Measurements from ENCODE around the gene SGPL1.

SGPL1 gene

DNA sequence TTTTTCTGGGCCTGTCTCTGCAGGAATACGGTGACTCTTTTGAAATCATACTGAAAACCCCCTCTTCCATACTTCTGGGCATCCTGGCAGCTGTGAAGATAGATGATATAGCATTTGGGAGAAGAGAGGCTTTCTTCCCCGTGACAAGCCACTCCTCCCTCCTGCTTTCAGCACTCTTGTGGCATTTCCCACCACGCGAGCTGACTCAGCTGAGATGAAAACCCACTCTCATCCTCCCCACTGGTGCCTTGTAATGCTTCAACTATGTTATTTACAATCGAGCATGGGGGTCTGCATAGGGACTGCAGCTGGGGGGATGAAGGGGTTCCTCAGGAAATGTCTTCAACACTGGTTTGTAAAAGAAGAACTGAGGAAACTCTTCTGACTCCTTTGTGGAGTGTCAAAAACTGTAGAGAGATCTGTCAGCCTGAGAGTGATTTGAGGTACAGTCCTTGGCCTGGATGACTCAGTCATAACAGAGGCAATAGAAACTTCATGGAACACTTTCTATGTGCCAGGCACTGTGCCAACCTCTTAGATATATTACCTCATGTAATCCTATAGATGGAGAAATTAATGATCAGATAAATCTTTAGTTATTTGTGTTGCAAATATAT lies 28.8 kb upstream of the SGPL1 start:
- no peak overlapping the region for H3K27ac ChIP-seq
- no peak for DNase-seq (ENCODE audit: low spot score)
- POLR2A ChIA-PET (ENCODE audit: low non-redundant PET): no interaction called here
- CTCF ChIA-PET: interaction anchor here (0.5 to 0.7 kb wide), 2 partner anchors 16 to 94 kb away, joined by 3 to 10 read pairs; no protein-coding TSS in a partner anchor
- TF ChIP-seq, protein P1, sequence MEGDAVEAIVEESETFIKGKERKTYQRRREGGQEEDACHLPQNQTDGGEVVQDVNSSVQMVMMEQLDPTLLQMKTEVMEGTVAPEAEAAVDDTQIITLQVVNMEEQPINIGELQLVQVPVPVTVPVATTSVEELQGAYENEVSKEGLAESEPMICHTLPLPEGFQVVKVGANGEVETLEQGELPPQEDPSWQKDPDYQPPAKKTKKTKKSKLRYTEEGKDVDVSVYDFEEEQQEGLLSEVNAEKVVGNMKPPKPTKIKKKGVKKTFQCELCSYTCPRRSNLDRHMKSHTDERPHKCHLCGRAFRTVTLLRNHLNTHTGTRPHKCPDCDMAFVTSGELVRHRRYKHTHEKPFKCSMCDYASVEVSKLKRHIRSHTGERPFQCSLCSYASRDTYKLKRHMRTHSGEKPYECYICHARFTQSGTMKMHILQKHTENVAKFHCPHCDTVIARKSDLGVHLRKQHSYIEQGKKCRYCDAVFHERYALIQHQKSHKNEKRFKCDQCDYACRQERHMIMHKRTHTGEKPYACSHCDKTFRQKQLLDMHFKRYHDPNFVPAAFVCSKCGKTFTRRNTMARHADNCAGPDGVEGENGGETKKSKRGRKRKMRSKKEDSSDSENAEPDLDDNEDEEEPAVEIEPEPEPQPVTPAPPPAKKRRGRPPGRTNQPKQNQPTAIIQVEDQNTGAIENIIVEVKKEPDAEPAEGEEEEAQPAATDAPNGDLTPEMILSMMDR (conservative IDR thresholded peaks at IDR 0.05; ENCODE audit: low read depth): no peak

DNA sequence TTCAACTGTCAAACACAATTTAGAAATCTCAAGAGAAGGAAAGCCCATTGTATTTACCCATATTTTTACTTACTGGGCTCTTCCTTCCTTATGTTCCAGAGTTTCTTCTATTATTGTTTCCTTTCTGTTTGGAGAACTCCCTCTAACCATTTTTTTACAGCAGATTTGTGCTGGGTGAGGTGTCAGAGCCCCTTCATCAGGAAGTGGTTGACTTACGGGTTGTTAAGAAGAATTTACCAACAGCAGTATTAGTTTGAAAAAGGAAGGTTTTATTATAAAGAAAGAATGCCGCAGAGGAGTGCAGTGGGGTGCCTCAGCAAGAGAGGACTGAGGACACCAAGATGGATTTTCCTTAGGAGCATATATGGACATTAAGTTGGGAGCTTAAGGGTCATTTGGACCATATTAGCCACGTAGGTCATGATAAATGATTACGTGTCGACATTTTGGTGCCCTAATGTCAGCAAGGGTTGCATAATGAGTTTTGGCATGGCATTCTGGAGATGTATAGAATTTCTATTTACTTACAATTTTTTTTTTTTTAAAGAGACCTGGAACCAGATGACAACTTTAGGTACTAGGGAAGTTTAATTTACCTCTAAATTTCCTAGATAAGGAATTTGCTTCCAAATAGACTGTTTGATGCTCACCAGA lies 24.2 kb upstream of the SGPL1 start:
- TF ChIP-seq, protein P1 (conservative IDR thresholded peaks at IDR 0.05; ENCODE audit: low read depth): no peak
- DNase-seq (ENCODE audit: low spot score): no peak
- ChIA-PET CTCF (no interaction called here), POLR2A (ENCODE audit: low non-redundant PET) (no interaction called here)
- no peak overlapping the region for H3K27ac ChIP-seq

DNA sequence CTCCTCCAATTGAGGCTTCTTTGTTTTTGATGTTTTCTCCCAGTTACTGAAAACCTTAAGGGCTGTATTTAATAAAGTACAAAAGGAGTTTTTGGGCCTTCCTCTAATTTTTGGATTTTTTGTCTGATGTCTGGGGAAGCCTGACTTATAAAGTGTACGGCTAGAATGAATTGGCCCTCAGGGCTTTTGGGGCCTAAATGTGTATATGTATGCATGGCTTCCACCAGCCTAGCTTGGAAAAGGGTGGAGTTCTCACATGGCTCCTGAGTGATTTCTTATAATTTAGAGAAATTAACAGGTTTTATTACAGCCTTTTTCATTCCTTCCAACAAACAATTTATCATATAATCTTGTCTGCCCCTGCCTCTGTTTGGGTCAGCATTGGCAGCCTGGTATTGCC lies 20.1 kb upstream of the SGPL1 start:
- no peak overlapping the region for H3K27ac ChIP-seq
- CTCF ChIA-PET: interaction anchor here (0.9 to 1.1 kb wide), 2 partner anchors 12 to 20 kb away, joined by 3 to 4 read pairs; partner anchors contain the start of gene SGPL1
- POLR2A ChIA-PET (ENCODE audit: low non-redundant PET): no interaction called here
- DNase-seq (ENCODE audit: low spot score): no peak
- TF ChIP-seq, protein P1 (conservative IDR thresholded peaks at IDR 0.05; ENCODE audit: low read depth): no peak

DNA sequence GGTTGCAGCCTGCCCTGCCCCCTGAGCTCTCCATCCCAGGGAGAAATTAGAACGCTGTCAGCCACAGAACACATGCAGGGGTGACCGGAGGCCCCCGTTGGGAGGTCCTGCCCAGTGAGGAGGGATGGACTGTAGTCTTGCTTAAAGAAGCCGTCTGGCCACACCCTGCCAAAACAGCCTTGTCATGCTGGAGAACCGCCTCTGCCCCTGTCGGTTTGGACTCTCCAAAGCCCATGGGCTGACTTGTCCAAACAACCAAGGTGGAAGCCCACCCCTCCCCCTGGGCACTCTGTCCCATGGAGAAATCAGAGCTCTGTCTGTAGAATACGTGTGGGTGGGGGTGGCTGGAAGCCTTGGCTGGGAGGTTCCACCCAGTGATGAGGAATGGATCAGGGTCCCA lies 17.9 kb upstream of the SGPL1 start:
- TF ChIP-seq, protein P1 (conservative IDR thresholded peaks at IDR 0.05; ENCODE audit: low read depth): no peak
- DNase-seq (ENCODE audit: low spot score): no peak
- ChIA-PET CTCF (interaction anchor here (0.7 kb wide), 1 partner anchor 961 kb away, joined by 6 read pairs; no protein-coding TSS in a partner anchor), POLR2A (ENCODE audit: low non-redundant PET) (no interaction called here)
- no peak overlapping the region for H3K27ac ChIP-seq

DNA sequence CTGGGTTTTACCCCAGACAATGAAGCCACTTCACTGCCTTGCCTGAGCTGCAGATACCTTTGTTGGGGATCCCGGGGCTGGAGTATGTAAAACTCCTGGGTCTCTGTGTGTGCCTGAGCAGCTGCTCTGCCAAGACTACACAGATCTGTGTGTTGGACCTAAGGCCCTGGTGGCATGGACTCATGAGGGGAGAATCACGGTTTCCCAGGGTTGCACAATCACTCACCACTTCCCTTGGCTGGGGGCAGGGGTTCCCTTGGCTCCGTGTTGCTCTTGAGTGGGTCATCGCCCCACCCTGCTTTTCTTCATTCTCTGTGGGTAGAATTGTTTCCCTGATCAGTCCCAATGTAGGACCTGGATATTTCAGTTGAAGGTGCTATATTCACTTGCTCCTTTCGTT lies 16.6 kb upstream of the SGPL1 start:
- ChIA-PET POLR2A (ENCODE audit: low non-redundant PET) (no interaction called here), CTCF (interaction anchor here (0.7 kb wide), 1 partner anchor 66 kb away, joined by 3 read pairs; no protein-coding TSS in a partner anchor)
- TF ChIP-seq, protein P1 (conservative IDR thresholded peaks at IDR 0.05; ENCODE audit: low read depth): no peak
- no peak overlapping the region for H3K27ac ChIP-seq
- no peak for DNase-seq (ENCODE audit: low spot score)

DNA sequence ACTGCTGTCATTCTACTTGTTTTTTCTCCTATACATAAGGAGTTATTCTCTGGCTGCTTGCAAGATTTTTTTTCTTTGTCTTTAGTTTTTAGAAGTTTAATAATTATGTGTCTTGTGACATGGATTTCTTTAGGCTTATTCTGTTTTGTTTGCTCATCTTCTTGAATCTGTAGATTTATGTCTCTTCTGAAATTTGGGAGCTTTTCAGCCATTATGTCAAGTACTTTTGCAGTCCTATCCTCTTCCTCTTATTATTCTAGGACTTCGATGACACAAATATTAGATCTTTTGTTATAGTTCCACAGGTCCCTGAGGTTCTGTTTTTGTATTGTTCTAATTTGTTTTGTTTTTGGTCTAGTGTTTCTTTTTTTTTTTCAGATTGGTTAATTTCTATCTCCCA lies 13.9 kb upstream of the SGPL1 start:
- TF ChIP-seq, protein P1 (conservative IDR thresholded peaks at IDR 0.05; ENCODE audit: low read depth): no peak
- no peak for DNase-seq (ENCODE audit: low spot score)
- no peak overlapping the region for H3K27ac ChIP-seq
- ChIA-PET POLR2A (ENCODE audit: low non-redundant PET) (no interaction called here), CTCF (no interaction called here)

Measured in RWPE1 (cell line).